Vagina (tissue), 2 donors: ENCODE measurements around the gene CYP27C1.

ENCODE experiments used
- CTCF ChIP-seq, 3 experiments: fragments of 450-650 bp in 2 of 3; fragments of 200-600 bp in 1 of 3; sonication (generic) in 1 of 3; IDR thresholded peaks; one replicate each; pipeline ENCODE4 v1.5.1; 2017 to 2019; ENCODE audit warnings: antibody characterized with exemption in 3 of 3, mild to moderate bottlenecking in 2 of 3, moderate library complexity in 2 of 3
- POLR2A ChIP-seq, 2 donors: fragments of 450-650 bp; IDR thresholded peaks; one replicate each; pipeline ENCODE4 v1.6.1; 2017; ENCODE audit warnings: antibody characterized with exemption in 2 of 2, mild to moderate bottlenecking in 2 of 2, moderate library complexity in 2 of 2
- POLR2AphosphoS5 ChIP-seq, 2 donors: sonication (generic); formaldehyde crosslinking; IDR thresholded peaks; one replicate each; pipeline ENCODE4 v1.9.0; 2017; ENCODE audit warnings: antibody characterized with exemption in 2 of 2, mild to moderate bottlenecking in 2 of 2, low read depth in 1 of 2; ENCODE audit not compliant: insufficient read depth in 1 of 2

GRCh38 chr2:127196549-127196948 is 23.6 kb downstream of the CYP27C1 start:
- TF ChIP-seq POLR2A (IDR thresholded peaks at IDR 0.05), result no peak
- no peak for TF ChIP-seq CTCF (IDR thresholded peaks at IDR 0.05)
- TF ChIP-seq POLR2AphosphoS5 (IDR thresholded peaks at IDR 0.05; ENCODE audit: insufficient read depth in 1 of 2, low read depth in 1 of 2), result no peak
